T-cell (primary cell): Measurements from ENCODE around the gene MRPL22. TPM values are rescaled to one million over a fixed set of nuclear protein-coding genes. Genes with fewer than 3 reads are reported as not detected.

Source experiments
- ATAC-seq, 4 experiments: fragments of 200-7000 bp in 3 of 4; fragments of 150-1000 bp in 1 of 4; cut with Tn5 transposase; replicated peaks in 1 of 4; 1 replicate in 3 of 4; 2 replicates in 1 of 4; pipeline ENCODE4 v1.10.0; 2021; ENCODE audit warnings: moderate library complexity in 3 of 4, mild to moderate bottlenecking in 2 of 4, moderate number of reproducible peaks in 1 of 4
- CTCF ChIA-PET, 2 donors: fragments of 300-600 bp; sonication (Branson Sonifier 250); formaldehyde crosslinking; loops; one replicate each; lab custom pipeline; 2022; ENCODE audit warnings: antibody characterized with exemption in 2 of 2; lab: Charles Lee
- POLR2A ChIA-PET, 2 donors: fragments of 300-600 bp; sonication (Branson Sonifier 250); formaldehyde crosslinking; loops; one replicate each; lab custom pipeline; 2022; ENCODE audit warnings: antibody characterized with exemption in 2 of 2; lab: Charles Lee
- DNase-seq, 35 experiments: peaks; one replicate each; pipeline versions ENCODE4 v3.0.0 to v3.0.0-alpha.2; 2013 to 2023
- H3K27ac ChIP-seq: one replicate; pipeline ENCODE4 v1.5.1; 2013; ENCODE audit warnings: low read length
- H3K27me3 ChIP-seq, 2 experiments: replicated peaks in 1 of 2; 1 replicate in 1 of 2; 2 replicates in 1 of 2; pipeline versions ENCODE4 v1.6.1 to v1.7.0; 2013; ENCODE audit warnings: low read length in 1 of 2, mixed read lengths in 1 of 2; ENCODE audit not compliant: control insufficient read depth in 2 of 2, insufficient read depth in 2 of 2; ENCODE audit errors: extremely low read depth in 1 of 2
- H3K36me3 ChIP-seq, 2 donors: 1 replicate in 1 of 2; 2 replicates in 1 of 2; pipeline versions ENCODE4 v1.6.1 to v1.7.0; 2013; ENCODE audit warnings: low read length in 1 of 2; ENCODE audit not compliant: control insufficient read depth in 2 of 2, insufficient read depth in 1 of 2; ENCODE audit errors: extremely low read depth in 1 of 2
- H3K4me1 ChIP-seq, 2 experiments: 1 replicate in 1 of 2; 2 replicates in 1 of 2; pipeline versions ENCODE4 v1.6.1 to v1.7.0; 2013; ENCODE audit warnings: low read length in 2 of 2, mixed read lengths in 1 of 2; ENCODE audit not compliant: insufficient read depth in 2 of 2, control insufficient read depth in 1 of 2; ENCODE audit errors: extremely low read depth in 1 of 2
- H3K4me3 ChIP-seq, 2 donors: 1 replicate in 1 of 2; 2 replicates in 1 of 2; pipeline versions ENCODE4 v1.5.1 to v1.7.0; 2013; ENCODE audit warnings: mild to moderate bottlenecking in 2 of 2, low read length in 1 of 2, moderate library complexity in 1 of 2; ENCODE audit not compliant: control insufficient read depth in 1 of 2; ENCODE audit errors: extremely low read depth in 1 of 2
- H3K9me3 ChIP-seq: 2 replicates; pipeline ENCODE4 v1.7.0; 2013
- H3K27ac Mint-ChIP-seq, 2 donors: one replicate each; pipeline ENCODE4 v1.8.0; 2020 to 2021; ENCODE audit warnings: mild to moderate bottlenecking in 2 of 2, mixed read lengths in 2 of 2
- H3K27me3 Mint-ChIP-seq, 2 donors: one replicate each; pipeline ENCODE4 v1.8.0; 2021 to 2022; ENCODE audit warnings: mixed read lengths in 2 of 2
- H3K36me3 Mint-ChIP-seq: one replicate; pipeline ENCODE4 v1.8.0; 2021; ENCODE audit warnings: mixed read lengths
- H3K4me1 Mint-ChIP-seq, 3 donors: one replicate each; pipeline ENCODE4 v1.8.0; 2020 to 2022; ENCODE audit warnings: mixed read lengths in 3 of 3, mild to moderate bottlenecking in 1 of 3
- H3K4me3 Mint-ChIP-seq, 3 donors: one replicate each; pipeline ENCODE4 v1.8.0; 2020 to 2022; ENCODE audit warnings: mild to moderate bottlenecking in 3 of 3, mixed read lengths in 3 of 3, moderate library complexity in 3 of 3
- H3K9me3 Mint-ChIP-seq, 3 donors: one replicate each; pipeline ENCODE4 v1.8.0; 2020 to 2022; ENCODE audit warnings: mixed read lengths in 3 of 3
- WGBS: methylation state at CpG from one replicate; pipeline ENCODE4 v1.1.5; 2013; ENCODE audit warnings: missing lambda C conversion rate; ENCODE audit not compliant: insufficient coverage; 5-methylcytosine and 5-hydroxymethylcytosine counted together
- total RNA-seq, 35 experiments: library from RNA in 6 of 35; stranded (reverse) in 6 of 35; fragments of 120-200 nt in 1 of 35; gene quantifications; one replicate each; pipeline versions ENCODE4 v1.2.1 to v1.2.4 and lab custom pipeline; 2013 to 2026

The MRPL22 gene
- total RNA-seq, 5 donors from 2014 or later (not counting 1 experiment from before 2014, with no cell fraction given): 19.5 to 30.9 (median 26.1) TPM

GRCh38 chr5:154947778-154948177 is 6.9 kb downstream of the MRPL22 start:
- POLR2A ChIA-PET: no interaction called here
- H3K9me3 Mint-ChIP-seq: no peaks in the 10 kb centered on the region
- DNase-seq: no peak

DNA sequence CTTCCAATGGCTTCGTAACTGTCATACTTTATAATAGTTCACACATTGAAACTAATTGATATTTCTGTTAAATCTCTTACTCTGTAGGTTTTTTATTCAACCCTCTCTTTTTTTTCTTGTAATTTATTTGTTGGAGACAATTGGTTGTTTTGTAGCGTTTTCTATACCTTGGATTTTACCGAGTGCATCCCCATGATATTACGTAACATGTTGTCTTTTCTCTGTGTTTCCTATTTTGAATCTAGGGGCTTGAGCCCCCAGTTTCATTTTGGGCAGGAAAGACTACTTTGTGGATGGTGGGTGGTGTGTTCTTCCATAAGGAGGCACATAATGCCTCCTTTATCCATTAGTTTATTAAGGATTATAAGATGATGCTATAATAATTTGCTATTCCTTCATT is 7.4 kb downstream of the MRPL22 start:
- Histone ChIP-seq H3K36me3 (peaks cover 10 to 15% of the 10 kb centered on the region in 2 donors), H3K9me3 (no peaks in the 10 kb centered on the region), H3K4me1 (peaks cover 3% of the 10 kb centered on the region in 2 experiments), H3K27ac (no peak overlapping the region), H3K4me3 (no peak overlapping the region), H3K27me3 (no peaks in the 10 kb centered on the region)
- WGBS: no CpG with 5 or more reads among the region's 4 CpGs
- H3K4me1 Mint-ChIP-seq: peaks cover 32 to 39% (median 34%) of the 10 kb centered on the region in 3 donors
- ATAC-seq (no peak), DNase-seq (no peak)
- peaks cover 17% of the 10 kb centered on the region for H3K36me3 Mint-ChIP-seq
- no peaks in the 10 kb centered on the region for H3K9me3 Mint-ChIP-seq
- ChIA-PET POLR2A (no interaction called here), CTCF (no interaction called here)
- no peak overlapping the region for H3K27ac Mint-ChIP-seq
- H3K4me3 Mint-ChIP-seq: no peak overlapping the region
- no peaks in the 10 kb centered on the region for H3K27me3 Mint-ChIP-seq

More at GRCh38 chr5:154947778-154948177, 6.9 kb downstream of the MRPL22 start:
- Histone ChIP-seq H3K4me3 (no peak overlapping the region), H3K9me3 (no peaks in the 10 kb centered on the region), H3K4me1 (peaks cover 3% of the 10 kb centered on the region in 2 experiments), H3K27me3 (no peaks in the 10 kb centered on the region), H3K36me3 (peaks cover 10 to 15% of the 10 kb centered on the region in 2 donors), H3K27ac (no peak overlapping the region)
- WGBS: 79% methylated on average over 4 of the region's 6 CpGs
- Mint-ChIP-seq H3K4me1 (peaks cover 38 to 44% (median 39%) of the 10 kb centered on the region in 3 donors), H3K27me3 (no peaks in the 10 kb centered on the region), H3K36me3 (peaks cover 17% of the 10 kb centered on the region), H3K4me3 (no peak overlapping the region), H3K27ac (no peak overlapping the region)
- CTCF ChIA-PET: interaction anchor here in 1 of 2 donors (0.6 kb wide), 1 partner anchor 22 kb away, joined by 4 read pairs; no protein-coding TSS in a partner anchor
- no peak for ATAC-seq

- ATAC-seq (no peak), DNase-seq (no peak)
- Histone ChIP-seq H3K36me3 (peaks cover 3 to 9% of the 10 kb centered on the region in 2 donors), H3K27ac (no peak overlapping the region), H3K9me3 (no peaks in the 10 kb centered on the region), H3K27me3 (no peaks in the 10 kb centered on the region), H3K4me1 (peaks cover 3% of the 10 kb centered on the region in 2 experiments), H3K4me3 (no peak overlapping the region)
- WGBS: no CpG with 5 or more reads among the region's 2 CpGs
- no peak overlapping the region for H3K27ac Mint-ChIP-seq
- POLR2A ChIA-PET: no interaction called here
- CTCF ChIA-PET: no interaction called here
- H3K4me3 Mint-ChIP-seq: no peak overlapping the region
- peaks cover 17% of the 10 kb centered on the region for H3K36me3 Mint-ChIP-seq
- peaks cover 32 to 39% (median 35%) of the 10 kb centered on the region in 3 donors for H3K4me1 Mint-ChIP-seq
- no peaks in the 10 kb centered on the region for H3K27me3 Mint-ChIP-seq
- H3K9me3 Mint-ChIP-seq: no peaks in the 10 kb centered on the region
Measured at GRCh38 chr5:154949781-154950180, 8.9 kb downstream of the MRPL22 start.

DNA sequence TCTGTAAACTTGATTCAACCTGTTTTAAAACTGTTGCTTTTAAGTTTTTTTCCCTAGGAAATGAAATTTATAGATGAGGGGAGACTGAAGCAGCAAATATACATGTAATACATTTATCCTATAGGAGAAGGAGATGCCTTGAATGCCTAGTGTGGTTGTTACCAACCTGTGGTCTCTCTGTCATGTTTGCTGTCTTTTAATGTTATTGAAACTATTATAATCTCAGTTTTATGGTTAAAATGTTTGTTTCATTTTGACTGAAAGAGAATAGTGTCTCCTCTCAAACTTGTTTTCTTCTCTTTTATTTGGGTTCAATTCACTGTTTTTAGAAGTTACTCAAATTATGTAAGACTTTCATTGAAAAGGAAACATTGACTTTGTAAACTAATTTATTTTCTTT is 15.8 kb downstream of the MRPL22 start:
- H3K4me1 Mint-ChIP-seq: peaks cover 4 to 6% (median 5%) of the 10 kb centered on the region in 3 donors
- no peaks in the 10 kb centered on the region for H3K9me3 ChIP-seq
- H3K4me1 ChIP-seq: no peaks in the 10 kb centered on the region
- ChIA-PET POLR2A (no interaction called here), CTCF (interaction anchor here in 1 of 2 donors (0.7 kb wide), 1 partner anchor 767 kb away, joined by 3 read pairs; no protein-coding TSS in a partner anchor)
- H3K36me3 Mint-ChIP-seq: peaks cover 26% of the 10 kb centered on the region
- no peak overlapping the region for H3K27ac Mint-ChIP-seq
- no peaks in the 10 kb centered on the region for H3K9me3 Mint-ChIP-seq
- ATAC-seq: no peak
- DNase-seq: no peak
- no peak overlapping the region for H3K4me3 ChIP-seq
- no peaks in the 10 kb centered on the region for H3K27me3 Mint-ChIP-seq
- no peak overlapping the region for H3K4me3 Mint-ChIP-seq
- H3K27me3 ChIP-seq: no peaks in the 10 kb centered on the region
- peaks cover 0 to 42% of the 10 kb centered on the region in 2 donors for H3K36me3 ChIP-seq
- no peak overlapping the region for H3K27ac ChIP-seq

- ATAC-seq: no peak
- Histone ChIP-seq H3K4me3 (no peak overlapping the region), H3K27me3 (no peaks in the 10 kb centered on the region), H3K9me3 (no peaks in the 10 kb centered on the region), H3K36me3 (peaks cover 4 to 69% of the 10 kb centered on the region in 2 donors), H3K27ac (no peak overlapping the region), H3K4me1 (no peaks in the 10 kb centered on the region)
- ChIA-PET CTCF (no interaction called here), POLR2A (interaction anchor here (0.6 kb wide), 2 partner anchors 538 to 1741 kb away, joined by 3 to 5 read pairs; no protein-coding TSS in a partner anchor)
- no peak overlapping the region for H3K27ac Mint-ChIP-seq
- no peak for DNase-seq
- H3K9me3 Mint-ChIP-seq: no peaks in the 10 kb centered on the region
- H3K4me3 Mint-ChIP-seq: no peak overlapping the region
- peaks cover 0 to 1% (median 1%) of the 10 kb centered on the region in 3 donors for H3K4me1 Mint-ChIP-seq
- peaks cover 58% of the 10 kb centered on the region for H3K36me3 Mint-ChIP-seq
- no CpG with 5 or more reads among the region's 1 CpG for WGBS
- H3K27me3 Mint-ChIP-seq: no peaks in the 10 kb centered on the region
Measured at GRCh38 chr5:154962494-154962893, 21.6 kb downstream of the MRPL22 start.

- peaks cover 0 to 1% (median 1%) of the 10 kb centered on the region in 3 donors for H3K4me1 Mint-ChIP-seq
- Histone ChIP-seq H3K27me3 (no peaks in the 10 kb centered on the region), H3K4me1 (no peaks in the 10 kb centered on the region), H3K36me3 (peaks cover 4 to 62% of the 10 kb centered on the region in 2 donors), H3K27ac (no peak overlapping the region), H3K9me3 (no peaks in the 10 kb centered on the region), H3K4me3 (no peak overlapping the region)
- DNase-seq (no peak), ATAC-seq (no peak)
- no peak overlapping the region for H3K4me3 Mint-ChIP-seq
- no peaks in the 10 kb centered on the region for H3K9me3 Mint-ChIP-seq
- no peak overlapping the region for H3K27ac Mint-ChIP-seq
- no peaks in the 10 kb centered on the region for H3K27me3 Mint-ChIP-seq
- CTCF ChIA-PET: no interaction called here
- peaks cover 60% of the 10 kb centered on the region for H3K36me3 Mint-ChIP-seq
- POLR2A ChIA-PET: no interaction called here
- WGBS: 100% methylated on average over 1 of the region's 7 CpGs
Measured at GRCh38 chr5:154966081-154966841, 25.4 kb downstream of the MRPL22 start.
